NCI-H2107 treated with DMSO at 0.1 percent for 48 hours (cell line): ENCODE measurements around the gene SESN3.

Experiments
- DNase-seq: peaks from one replicate; lab custom pipeline; 2025; ENCODE audit not compliant: unreplicated experiment; lab: John Stamatoyannopoulos, UW

Gene SESN3

GRCh38 chr11:95132956-95133355, 98.0 kb downstream of the SESN3 start:
- no peak for DNase-seq

GRCh38 chr11:95128602-95129001, 102.4 kb downstream of the SESN3 start:
- DNase-seq = no peak

GRCh38 chr11:95123556-95123955, 107.4 kb downstream of the SESN3 start:
- no peak for DNase-seq

- DNase-seq = peak; percentile 1
These were observed 109.3 kb downstream of the SESN3 start for GRCh38 chr11:95121698-95122097.

GRCh38 chr11:95119361-95120060, 111.5 kb downstream of the SESN3 start:
- DNase-seq = no peak

- DNase-seq = no peak
These were observed 115.4 kb downstream of the SESN3 start for GRCh38 chr11:95115597-95115996.
